MM.1S (cell line): ENCODE data around the gene MYCBP.

Source experiments
- DNase-seq: peaks from one replicate; pipeline ENCODE4 v3.0.0-alpha.2; 2015
- H2AFZ ChIP-seq: fragments of 300-600 bp; sonication (generic); 2 replicates; pipeline ENCODE4 v1.6.0; 2016; ENCODE audit warnings: antibody characterized with exemption, low read length
- H3F3A ChIP-seq: fragments of 300-600 bp; sonication (generic); 2 replicates; pipeline ENCODE4 v1.6.1; 2016; ENCODE audit warnings: mild to moderate bottlenecking, antibody characterized with exemption, low read length, moderate library complexity, mixed read lengths; ENCODE audit not compliant: insufficient read depth
- H3K27ac ChIP-seq: fragments of 300-600 bp; sonication (generic); 2 replicates; pipeline ENCODE4 v1.5.1; 2016; ENCODE audit warnings: mild to moderate bottlenecking, low read length
- H3K27me3 ChIP-seq: fragments of 300-600 bp; sonication (generic); replicated peaks from 2 replicates; pipeline ENCODE4 v1.6.0; 2016; ENCODE audit warnings: low read length; ENCODE audit not compliant: insufficient read depth
- H3K36me3 ChIP-seq: fragments of 300-600 bp; sonication (generic); replicated peaks from 2 replicates; pipeline ENCODE4 v1.6.1; 2016; ENCODE audit warnings: mild to moderate bottlenecking, low read length, mixed read lengths; ENCODE audit not compliant: insufficient read depth
- H3K4me1 ChIP-seq: fragments of 300-600 bp; sonication (generic); 2 replicates; pipeline ENCODE4 v1.6.1; 2016; ENCODE audit warnings: low read length, mixed read lengths
- H3K4me2 ChIP-seq: fragments of 300-600 bp; sonication (generic); 2 replicates; pipeline ENCODE4 v1.6.0; 2016; ENCODE audit warnings: low read depth, low read length
- H3K4me3 ChIP-seq: fragments of 300-600 bp; sonication (generic); 2 replicates; pipeline ENCODE4 v1.5.1; 2016; ENCODE audit warnings: low read length, mixed read lengths
- H3K79me2 ChIP-seq: fragments of 300-600 bp; sonication (generic); 2 replicates; pipeline ENCODE4 v1.6.1; 2016; ENCODE audit warnings: mixed run types, low read length, mixed read lengths
- H3K9ac ChIP-seq: fragments of 300-600 bp; sonication (generic); 2 replicates; pipeline ENCODE4 v1.6.1; 2016; ENCODE audit warnings: low read length, mixed read lengths
- H3K9me2 ChIP-seq: fragments of 300-600 bp; sonication (generic); replicated peaks from 2 replicates; pipeline ENCODE4 v1.6.1; 2016; ENCODE audit warnings: mild to moderate bottlenecking, low read length, mixed read lengths; ENCODE audit not compliant: insufficient read depth
- H3K9me3 ChIP-seq: fragments of 300-600 bp; sonication (generic); replicated peaks from 2 replicates; pipeline ENCODE4 v1.6.1; 2016; ENCODE audit warnings: mild to moderate bottlenecking, low read length, mixed read lengths; ENCODE audit not compliant: insufficient read depth
- H4K20me1 ChIP-seq: fragments of 300-600 bp; sonication (generic); 2 replicates; pipeline ENCODE4 v1.6.1; 2016; ENCODE audit warnings: mild to moderate bottlenecking, low read length, moderate library complexity, mixed read lengths; ENCODE audit not compliant: insufficient read depth
- EZH2 ChIP-seq: fragments of 300-600 bp; sonication (generic); optimal IDR thresholded peaks from 2 replicates; pipeline ENCODE3; 2017; ENCODE audit warnings: low read depth, mild to moderate bottlenecking, antibody characterized with exemption, low read length, mixed read lengths
- EZH2phosphoT487 ChIP-seq: fragments of 300-600 bp; sonication (generic); IDR thresholded peaks from 2 replicates; pipeline ENCODE4 v1.6.1; 2018; ENCODE audit warnings: antibody characterized with exemption, low read length
- TF ChIP-seq, protein P1 (sequence below): fragments of 300-600 bp; sonication (generic); IDR thresholded peaks from 2 replicates; pipeline ENCODE4 v1.5.1; 2016; ENCODE audit warnings: antibody characterized with exemption, low read length, mixed read lengths

Gene MYCBP

GRCh38 chr1:38819040-38819439 lies 54.1 kb downstream of the MYCBP start:
- no peak overlapping the region for H3K9ac ChIP-seq
- TF ChIP-seq EZH2phosphoT487, result no peak
- TF ChIP-seq, protein P1, sequence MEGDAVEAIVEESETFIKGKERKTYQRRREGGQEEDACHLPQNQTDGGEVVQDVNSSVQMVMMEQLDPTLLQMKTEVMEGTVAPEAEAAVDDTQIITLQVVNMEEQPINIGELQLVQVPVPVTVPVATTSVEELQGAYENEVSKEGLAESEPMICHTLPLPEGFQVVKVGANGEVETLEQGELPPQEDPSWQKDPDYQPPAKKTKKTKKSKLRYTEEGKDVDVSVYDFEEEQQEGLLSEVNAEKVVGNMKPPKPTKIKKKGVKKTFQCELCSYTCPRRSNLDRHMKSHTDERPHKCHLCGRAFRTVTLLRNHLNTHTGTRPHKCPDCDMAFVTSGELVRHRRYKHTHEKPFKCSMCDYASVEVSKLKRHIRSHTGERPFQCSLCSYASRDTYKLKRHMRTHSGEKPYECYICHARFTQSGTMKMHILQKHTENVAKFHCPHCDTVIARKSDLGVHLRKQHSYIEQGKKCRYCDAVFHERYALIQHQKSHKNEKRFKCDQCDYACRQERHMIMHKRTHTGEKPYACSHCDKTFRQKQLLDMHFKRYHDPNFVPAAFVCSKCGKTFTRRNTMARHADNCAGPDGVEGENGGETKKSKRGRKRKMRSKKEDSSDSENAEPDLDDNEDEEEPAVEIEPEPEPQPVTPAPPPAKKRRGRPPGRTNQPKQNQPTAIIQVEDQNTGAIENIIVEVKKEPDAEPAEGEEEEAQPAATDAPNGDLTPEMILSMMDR, result no peak
- no peaks in the 10 kb centered on the region for H3K9me2 ChIP-seq
- H3K4me2 ChIP-seq, result no peak overlapping the region
- no peaks in the 10 kb centered on the region for H3K79me2 ChIP-seq
- H3K36me3 ChIP-seq, result no peaks in the 10 kb centered on the region
- H3K9me3 ChIP-seq, result no peaks in the 10 kb centered on the region
- no peak overlapping the region for H3K27ac ChIP-seq
- DNase-seq, result no peak
- no peaks in the 10 kb centered on the region for H4K20me1 ChIP-seq
- no peak overlapping the region for H2AFZ ChIP-seq
- H3K4me1 ChIP-seq, result 0 out of 2 replicates have a peak, but pooled peaks cover 9% of the 10 kb centered on the region
- H3F3A ChIP-seq, result peaks cover 10% of the 10 kb centered on the region
- H3K4me3 ChIP-seq, result no peak overlapping the region
- H3K27me3 ChIP-seq, result peaks cover 7% of the 10 kb centered on the region; the same call in 1 of the 2 replicates

GRCh38 chr1:38818175-38818976 lies 54.8 kb downstream of the MYCBP start:
- peak overlapping the region; percentile 60 for H3K4me3 ChIP-seq
- H4K20me1 ChIP-seq, result no peaks in the 10 kb centered on the region
- TF ChIP-seq, protein P1, result peak; percentile 74
- TF ChIP-seq EZH2phosphoT487, result no peak
- H3F3A ChIP-seq, result peaks cover 10% of the 10 kb centered on the region
- DNase-seq, result peak; percentile 22
- H3K27me3 ChIP-seq, result peaks cover 7% of the 10 kb centered on the region; the same call in 1 of the 2 replicates
- peak overlapping the region; percentile 5; the same call in 1 of the 2 replicates for H3K9ac ChIP-seq
- 0 out of 2 replicates have a peak, but pooled peaks cover 9% of the 10 kb centered on the region for H3K4me1 ChIP-seq
- H3K9me3 ChIP-seq, result no peaks in the 10 kb centered on the region
- peak overlapping the region; percentile 94 for H2AFZ ChIP-seq
- no peaks in the 10 kb centered on the region for H3K9me2 ChIP-seq
- H3K36me3 ChIP-seq, result no peaks in the 10 kb centered on the region
- no peaks in the 10 kb centered on the region for H3K79me2 ChIP-seq
- no peak overlapping the region for H3K27ac ChIP-seq
- H3K4me2 ChIP-seq, result peak overlapping the region; percentile 89

DNA sequence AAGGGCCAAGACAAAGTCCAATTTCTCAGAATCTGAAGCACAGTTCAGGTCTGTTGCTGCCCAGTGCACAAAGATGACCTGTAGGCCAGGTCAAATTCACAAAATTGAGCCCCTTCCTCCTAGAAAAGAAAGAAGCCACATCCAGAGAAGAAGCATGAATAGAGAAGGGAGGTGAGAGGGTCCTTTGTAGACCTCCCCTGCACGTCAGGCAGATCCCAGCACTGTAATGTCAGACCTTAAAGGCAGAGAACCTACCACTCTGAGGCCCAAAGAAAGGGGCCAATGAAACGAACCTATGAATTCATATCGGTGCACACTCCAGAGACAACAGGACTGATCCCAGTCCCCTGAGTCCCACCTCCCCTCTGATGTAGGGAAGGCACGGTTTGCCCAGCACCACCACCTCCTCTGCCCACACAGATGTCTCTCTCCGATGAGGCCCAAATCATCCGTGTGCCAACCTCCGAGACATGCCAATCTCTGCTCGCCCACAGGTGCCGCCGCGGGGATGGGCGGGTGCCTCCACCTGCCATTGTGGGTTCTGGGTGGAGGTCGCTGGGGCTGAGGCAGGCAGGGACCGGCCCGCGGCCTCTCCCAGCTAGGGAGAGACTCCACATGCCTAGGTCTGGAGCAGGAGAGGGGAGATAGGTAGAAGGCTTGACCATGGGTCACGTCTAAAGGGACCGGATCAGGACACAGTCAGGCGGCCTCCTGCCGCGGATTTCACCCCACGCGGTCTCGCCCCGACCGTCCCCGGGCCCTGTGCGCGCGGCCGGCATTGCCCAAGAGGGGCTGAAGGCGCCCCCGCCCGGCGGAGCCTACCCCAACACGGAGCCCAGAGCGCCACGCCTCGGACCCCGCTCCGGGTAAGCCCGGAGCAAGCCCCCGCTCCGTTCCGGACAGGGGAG lies 55.6 kb downstream of the MYCBP start:
- Histone ChIP-seq H3K36me3 (no peaks in the 10 kb centered on the region), H3K27ac (no peak overlapping the region), H3F3A (peaks cover 10% of the 10 kb centered on the region), H3K9me2 (no peaks in the 10 kb centered on the region), H2AFZ (peak overlapping the region; percentile 26; the same call in 1 of the 2 replicates), H3K4me1 (0 out of 2 replicates have a peak, but pooled peaks cover 9% of the 10 kb centered on the region), H3K27me3 (peaks cover 7% of the 10 kb centered on the region; the same call in 1 of the 2 replicates), H3K4me2 (peak overlapping the region; percentile 89), H3K9ac (no peak overlapping the region), H3K4me3 (0 out of 2 replicates have a peak overlapping the region, but pooled peaks have one; percentile 6), H4K20me1 (no peaks in the 10 kb centered on the region), H3K9me3 (no peaks in the 10 kb centered on the region), H3K79me2 (no peaks in the 10 kb centered on the region)
- TF ChIP-seq EZH2 (no peak), EZH2phosphoT487 (no peak)
- TF ChIP-seq, protein P1, result no peak
- no peak for DNase-seq
